AG20443 (cell line): ENCODE measurements around the gene TPSD1.
"Not testable (repeated sequence)": the region's sequence is repeated elsewhere in the genome, so short reads cannot be mapped to it uniquely, and the experiment has no call there.

ENCODE experiments used
- DNase-seq: peaks from one replicate; pipeline ENCODE4 v3.0.0; 2012; ENCODE audit warnings: low spot score, mixed read lengths

TPSD1 gene

DNA sequence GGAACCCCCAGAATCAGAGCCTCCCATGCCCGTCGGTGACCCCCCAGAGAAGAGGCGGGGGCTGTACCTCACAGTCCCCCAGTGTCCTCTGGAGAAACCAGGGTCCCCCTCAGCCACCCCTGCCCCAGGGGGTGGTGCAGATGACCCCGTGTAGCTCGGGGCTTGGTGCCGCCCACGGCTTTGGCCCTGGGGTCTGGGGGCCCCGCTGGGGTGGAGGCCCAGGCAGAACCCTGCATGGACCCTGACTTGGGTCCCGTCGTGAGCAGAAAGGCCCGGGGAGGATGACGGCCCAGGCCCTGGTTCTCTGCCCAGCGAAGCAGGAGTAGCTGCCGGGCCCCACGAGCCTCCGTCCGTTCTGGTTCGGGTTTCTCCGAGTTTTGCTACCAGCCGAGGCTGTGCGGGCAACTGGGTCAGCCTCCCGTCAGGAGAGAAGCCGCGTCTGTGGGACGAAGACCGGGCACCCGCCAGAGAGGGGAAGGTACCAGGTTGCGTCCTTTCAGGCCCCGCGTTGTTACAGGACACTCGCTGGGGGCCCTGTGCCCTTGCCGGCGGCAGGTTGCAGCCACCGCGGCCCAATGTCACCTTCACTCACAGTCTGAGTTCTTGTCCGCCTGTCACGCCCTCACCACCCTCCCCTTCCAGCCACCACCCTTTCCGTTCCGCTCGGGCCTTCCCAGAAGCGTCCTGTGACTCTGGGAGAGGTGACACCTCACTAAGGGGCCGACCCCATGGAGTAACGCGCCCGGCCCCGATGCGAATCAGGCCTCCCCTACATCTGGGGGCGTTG lies 34.8 kb upstream of the TPSD1 start:
- DNase-seq: no peak

DNA sequence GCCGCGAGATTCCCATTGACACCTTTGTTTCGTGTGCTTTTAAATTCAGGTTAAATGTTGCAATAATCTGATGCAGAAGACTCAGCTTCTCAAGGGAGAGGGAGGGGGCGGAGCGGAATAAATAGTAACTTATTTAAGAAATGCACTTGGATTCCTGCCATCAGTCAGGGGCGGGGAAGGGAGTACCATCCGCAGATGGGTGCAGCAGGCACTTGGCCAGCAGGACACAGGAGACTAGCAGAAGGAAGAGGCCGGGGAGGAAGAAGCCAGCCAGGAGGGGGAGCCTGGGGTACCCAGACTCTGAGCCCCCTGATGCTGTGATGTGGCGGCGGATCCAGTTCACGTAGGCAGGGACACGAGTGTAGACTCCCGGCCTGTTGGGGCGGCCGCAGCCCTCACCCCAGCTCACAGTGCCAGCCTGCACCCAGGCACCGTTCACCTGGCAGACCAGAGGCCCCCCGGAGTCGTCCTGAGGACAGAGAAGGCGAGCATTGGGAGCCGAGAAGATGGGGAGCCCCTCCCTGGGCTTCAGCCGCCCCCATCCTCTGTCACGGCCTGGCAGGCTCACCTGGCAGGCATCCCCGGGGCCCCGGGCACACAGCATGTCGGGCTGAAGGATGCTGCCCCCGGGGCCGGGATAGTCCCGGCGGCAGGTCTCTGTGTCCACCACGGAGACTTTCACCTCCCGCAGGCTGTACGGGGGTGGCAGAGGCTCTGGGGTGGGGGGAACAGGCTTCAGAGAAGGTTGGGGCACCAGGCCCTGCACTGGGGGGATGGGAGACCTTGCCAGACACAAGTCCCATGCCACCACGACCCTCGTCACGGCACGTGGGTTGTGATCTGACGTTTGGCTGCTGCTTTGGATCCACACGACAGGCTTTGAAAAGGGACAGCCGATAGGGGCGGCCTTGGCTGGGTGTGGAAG lies 34.0 kb upstream of the TPSD1 start:
- DNase-seq: no peak

DNA sequence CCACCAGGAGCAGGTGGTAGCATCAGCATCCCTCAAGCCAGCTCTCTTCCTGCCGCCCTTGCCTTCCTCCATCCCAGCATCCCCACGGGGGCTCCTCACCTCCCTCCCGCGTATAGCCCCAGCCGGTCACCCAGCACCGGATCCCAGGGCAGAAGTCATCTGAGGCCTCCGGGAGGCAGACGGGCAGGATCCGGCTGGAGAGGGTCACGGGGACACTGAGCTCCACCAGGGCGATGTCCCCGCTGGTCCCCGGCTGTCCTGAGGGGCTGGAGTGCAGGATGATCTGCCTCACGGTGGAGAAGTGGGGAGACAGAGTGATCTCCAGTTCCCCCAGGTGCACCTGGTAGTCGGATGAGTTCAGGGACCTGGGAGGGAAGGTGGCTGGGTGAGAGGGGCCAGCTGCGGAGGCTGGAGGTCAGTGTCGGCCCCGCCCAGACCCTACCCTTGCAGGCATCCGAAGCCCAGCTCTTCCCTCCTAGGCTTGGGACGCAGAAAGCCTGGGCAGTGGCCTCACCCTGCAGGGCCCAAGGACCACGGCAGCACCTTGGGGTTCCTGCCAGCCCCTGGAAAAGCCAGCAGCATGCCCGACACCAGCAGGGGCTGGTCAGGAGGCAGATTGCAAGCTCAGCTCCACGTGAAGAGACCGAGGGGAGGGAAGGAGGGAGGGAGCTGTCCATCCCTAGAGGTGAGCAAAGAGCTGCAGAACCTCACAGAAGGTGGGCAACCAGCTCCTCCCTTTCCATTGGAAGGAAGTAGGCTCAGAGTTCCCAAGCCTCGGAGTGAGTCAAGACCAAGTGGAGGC lies 33.1 kb upstream of the TPSD1 start:
- DNase-seq: no peak

DNA sequence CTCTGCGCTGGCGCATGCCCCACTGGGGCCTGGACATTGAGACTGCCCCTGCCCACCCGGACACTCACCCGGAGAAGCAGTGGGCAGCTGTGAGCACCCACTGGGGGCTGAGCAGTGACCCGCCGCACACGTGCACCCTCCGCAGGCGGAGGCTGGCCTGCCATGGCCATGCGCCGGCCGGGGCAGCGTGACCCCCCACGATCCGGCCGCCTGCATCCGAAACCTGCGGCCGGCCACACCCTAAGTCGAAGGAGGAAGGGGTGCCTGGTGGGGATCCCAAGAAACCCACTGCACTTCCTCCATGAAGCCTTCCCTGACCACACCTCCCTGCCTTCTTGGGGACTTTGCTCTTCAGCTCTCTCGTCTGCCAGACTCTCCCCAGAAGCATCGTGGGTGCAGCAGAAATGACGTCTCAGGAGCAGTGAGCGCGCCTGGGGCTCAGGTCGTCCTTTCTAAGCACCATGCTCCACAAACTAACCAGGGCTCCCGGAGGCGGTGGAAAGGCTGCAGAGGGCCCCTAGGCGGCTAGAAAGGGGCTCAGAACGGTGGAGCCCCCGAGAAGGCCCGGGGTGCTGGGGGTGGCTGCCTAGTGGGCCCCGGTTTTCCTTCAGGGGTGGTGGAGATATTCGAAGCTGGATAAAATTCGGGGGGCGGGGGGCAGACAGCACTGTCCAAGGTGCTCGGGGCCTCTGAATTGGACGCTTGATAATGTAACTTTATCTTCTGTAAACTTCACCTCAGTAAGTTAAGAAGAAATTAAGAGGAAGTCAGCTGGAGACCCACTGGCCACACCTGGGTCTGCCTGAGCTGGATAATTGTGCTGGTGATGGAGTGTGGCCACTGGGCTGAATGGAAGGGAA lies 32.3 kb upstream of the TPSD1 start:
- no peak for DNase-seq

DNA sequence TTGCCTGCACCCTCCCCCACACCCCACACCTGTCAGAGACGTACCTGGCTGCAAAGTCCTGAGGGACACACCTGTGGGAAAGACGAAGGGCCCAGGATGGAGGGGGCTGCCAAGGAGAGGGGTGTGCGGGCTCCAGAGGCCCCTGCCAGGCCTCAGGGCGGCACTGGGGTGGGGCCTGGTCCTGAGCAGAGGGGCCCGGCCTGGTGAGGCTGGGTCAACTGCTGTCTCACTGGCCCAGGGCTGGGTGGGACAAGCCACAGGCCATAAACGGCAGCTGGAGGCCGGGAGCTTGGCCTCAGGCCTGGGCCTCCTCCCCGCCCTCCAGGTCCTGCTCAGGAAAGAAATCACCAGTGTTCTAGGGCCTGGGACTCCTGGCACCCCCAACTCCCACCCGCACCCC lies 31.3 kb upstream of the TPSD1 start:
- DNase-seq: no peak

DNA sequence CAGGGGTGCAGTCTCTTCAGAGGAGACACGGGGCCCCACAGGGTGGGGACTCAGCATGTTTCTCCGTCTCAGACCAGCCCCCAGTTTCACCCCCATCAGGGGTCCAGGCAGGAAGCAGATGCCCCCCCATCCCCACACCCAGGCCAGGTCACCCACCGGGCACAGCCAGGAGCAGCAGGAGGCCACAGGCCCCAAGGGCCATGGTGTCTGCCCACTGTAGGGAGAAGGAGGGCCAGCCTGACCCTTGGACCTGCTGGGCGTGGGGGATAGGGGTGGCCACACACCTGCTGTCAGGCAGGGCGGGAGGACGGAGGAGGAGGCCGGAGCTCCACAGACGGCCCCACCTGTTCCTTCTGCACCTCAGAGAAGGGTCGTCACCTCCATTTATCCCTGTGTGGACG lies 30.8 kb upstream of the TPSD1 start, which contains the start of gene TPSG1:
TSS of gene TPSG1 (minus strand) at position 218 of the 401 bp plus-strand sequence. CDS start at position 202, 16 bp downstream.
- no peak for DNase-seq

DNA sequence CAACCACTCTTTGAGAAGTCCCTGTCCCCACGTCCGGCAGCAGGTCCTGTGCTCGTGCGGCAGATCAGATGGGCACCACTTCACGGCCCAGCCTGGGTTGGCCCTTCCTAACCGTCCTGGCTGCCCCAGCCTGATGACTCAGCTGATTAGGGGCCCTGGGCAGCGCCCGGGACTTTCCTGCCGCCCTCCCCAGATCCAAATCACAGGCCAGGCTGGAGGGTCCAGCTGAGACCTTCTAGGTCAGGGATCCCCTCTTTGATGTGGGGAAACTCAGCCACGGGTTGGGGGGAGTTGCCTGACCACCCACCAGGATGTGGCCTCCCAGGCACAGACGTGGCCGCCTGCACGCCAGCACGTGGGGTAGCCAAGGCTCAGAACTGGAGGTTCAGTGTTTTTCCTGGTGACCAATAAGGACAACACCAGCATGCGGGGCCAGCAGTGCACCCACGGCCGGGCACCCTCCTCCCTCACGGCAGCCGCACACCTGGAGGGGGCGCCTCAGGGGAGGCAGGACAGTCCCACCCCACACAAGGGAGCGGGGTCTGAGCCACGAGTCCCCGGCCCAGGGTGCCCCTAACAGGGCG lies 30.0 kb upstream of the TPSD1 start:
- DNase-seq: not testable (repeated sequence)

DNA sequence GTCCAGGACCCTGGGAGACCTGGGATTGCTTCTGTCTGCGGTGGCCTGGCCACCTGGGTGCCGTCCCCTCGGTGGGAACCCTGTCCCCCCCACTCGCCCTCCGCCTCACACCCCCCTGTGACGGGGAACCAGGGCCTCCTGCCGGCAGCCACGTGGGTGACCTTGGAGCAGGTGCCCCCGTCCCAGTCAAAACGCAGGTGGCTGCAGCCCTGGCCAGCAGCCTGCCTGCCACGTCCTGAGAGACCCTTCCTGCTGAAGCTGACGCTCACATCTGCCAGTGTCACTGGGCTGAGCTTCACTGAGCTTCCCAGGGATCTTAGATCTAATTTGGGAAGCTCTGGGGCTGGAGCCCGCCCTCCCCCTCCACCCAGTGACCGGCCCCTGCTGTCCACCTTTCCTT lies 29.2 kb upstream of the TPSD1 start:
- not testable (repeated sequence) for DNase-seq

DNA sequence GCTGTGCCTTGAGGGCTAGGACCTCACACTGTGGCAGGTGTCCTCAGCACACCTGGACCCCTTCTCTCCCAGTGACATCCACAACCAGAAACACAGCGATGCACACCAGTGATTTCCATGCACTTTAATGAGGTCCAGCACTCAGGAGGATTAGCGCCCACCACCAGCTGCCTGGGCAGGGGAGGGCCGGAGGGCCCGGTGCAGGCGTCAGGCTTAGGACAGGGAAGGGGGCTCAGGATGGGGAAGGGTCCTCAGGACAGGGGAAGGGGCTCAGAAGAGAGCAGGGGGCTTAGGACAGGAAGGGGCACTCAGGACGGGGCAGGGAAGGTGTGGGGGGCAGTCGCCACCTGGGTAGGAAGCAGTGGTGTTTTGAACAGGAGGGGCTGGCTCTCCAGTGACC lies 27.6 kb upstream of the TPSD1 start:
- not testable (repeated sequence) for DNase-seq

DNA sequence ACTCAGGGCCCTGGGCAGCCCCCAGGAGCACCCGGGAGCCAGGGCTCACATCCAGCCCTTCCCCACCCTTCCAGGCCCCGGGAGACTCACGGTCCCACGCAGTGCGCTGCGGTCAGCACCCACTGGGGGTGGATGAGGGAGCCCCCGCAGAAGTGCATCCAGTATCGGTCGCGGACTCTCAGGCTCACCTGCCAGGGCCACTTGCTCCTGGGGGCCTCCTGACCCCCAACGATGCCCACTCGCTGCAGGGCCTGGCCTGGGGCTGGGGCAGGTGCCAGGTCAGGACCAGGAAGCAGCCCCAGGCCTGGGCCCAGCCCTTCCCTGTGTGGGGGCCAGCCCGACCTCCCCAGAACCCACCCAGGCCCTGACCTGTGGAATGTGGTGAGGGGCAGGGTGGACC lies 26.4 kb upstream of the TPSD1 start:
- not testable (repeated sequence) for DNase-seq

DNA sequence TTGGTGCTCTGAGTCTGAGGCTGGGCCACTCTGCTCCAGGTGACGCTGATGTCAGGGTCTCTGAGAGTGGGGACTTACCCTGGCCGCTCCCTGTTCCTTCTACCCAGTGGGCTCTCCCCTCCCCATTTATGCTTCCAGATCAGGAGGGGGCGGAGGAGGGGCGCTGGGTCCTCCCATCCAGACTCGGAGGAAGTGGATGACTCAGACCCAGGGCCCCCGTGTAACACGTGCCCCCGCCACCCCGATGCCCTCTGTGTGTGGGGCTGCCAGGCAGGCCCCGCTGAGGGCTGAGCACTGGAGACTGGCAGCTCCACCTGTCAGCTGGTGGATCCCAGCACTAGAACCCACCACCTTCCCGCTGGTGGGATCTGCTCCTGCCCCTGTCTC lies 25.8 kb upstream of the TPSD1 start, which contains the start of gene TPSB2:
TSS of gene TPSB2 (minus strand) at position 101 of the 387 bp plus-strand sequence. CDS start 233 bp downstream, outside the sequence.
- DNase-seq: not testable (repeated sequence)

DNA sequence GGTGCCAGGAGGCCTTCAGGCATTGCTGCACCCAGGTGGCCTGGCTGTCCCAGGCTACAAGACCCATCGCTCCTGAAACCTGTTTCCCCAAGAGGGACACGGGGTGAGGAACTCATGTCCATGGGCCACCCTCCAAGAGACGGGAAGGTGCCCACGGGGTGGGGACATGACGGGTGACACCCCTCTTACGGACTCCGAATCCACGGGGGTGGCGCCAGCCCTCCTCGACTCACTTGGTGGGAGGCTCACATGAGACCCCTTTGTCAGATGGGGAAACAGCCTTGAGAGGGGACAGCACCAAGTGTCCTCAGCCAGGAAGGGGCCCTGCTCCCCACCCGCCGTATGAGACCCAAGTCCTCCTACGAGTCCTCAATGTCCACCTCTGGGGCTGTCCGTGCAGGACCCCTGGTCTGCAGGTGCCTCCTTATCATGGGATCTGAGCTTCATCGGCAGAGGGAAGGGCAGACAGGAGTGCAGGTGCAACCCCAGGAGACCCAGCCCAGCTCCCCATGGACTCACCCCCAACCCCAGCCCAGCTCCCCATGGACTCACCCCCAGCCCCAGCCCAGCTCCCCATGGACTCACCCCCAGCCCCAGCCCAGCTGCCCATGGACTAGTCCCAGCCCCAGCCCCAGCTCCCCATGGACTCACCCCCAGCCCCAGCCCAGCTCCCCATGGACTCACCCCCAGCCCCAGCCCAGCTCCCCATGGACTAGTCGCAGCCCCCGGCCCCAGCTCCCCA lies 25.2 kb upstream of the TPSD1 start:
- not testable (repeated sequence) for DNase-seq

DNA sequence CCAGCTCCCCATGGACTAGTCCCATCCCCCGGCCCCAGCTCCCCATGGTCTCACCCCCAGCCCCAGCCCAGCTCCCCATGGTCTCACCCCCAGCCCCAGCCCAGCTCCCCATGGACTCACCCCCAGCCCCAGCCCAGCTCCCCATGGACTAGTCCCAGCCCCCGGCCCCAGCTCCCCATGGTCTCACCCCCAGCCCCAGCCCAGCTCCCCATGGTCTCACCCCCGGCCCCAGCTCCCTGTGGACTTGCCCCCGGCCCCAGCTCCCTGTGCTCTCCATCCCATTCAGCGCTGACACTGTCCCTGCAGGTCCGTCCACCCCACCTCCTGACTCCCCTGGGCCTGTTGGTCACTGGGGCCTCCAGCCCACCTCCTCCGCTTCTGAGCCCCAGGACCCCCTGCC lies 24.6 kb upstream of the TPSD1 start:
- DNase-seq: not testable (repeated sequence)

DNA sequence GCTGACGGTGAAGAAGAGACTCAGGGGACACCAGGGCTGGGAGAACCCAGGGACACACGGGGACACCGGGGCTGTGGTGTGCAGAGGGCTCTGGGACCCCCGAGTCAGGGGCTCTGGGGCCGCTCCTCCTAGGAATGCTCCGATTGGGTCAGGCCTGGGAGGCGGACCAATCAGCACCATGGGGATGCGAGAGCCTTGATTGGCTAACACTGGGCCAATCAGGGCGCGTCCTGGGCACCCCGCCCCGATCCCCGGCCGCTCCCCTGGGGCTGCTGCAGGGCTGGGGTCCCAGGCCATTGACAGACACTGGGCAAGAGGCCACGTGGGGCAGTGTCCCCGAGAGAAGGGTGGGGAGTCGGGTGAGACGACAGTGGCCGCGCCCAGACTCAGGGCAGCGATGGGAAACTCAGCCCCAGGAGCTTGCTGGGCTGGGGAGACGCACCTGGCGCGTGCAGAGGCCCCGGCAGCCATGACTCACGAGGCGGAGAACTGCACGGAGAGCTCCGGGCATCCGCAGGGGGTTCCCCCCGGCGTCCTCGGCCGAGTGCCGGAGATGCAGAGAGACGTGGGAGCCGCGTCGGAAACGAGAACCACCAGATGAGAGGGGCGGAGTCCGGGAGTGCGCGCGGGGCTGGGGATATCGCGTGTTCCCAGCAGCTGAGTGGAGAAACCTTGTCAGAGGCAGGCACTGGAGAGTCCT lies 23.7 kb upstream of the TPSD1 start:
- DNase-seq: not testable (repeated sequence)

DNA sequence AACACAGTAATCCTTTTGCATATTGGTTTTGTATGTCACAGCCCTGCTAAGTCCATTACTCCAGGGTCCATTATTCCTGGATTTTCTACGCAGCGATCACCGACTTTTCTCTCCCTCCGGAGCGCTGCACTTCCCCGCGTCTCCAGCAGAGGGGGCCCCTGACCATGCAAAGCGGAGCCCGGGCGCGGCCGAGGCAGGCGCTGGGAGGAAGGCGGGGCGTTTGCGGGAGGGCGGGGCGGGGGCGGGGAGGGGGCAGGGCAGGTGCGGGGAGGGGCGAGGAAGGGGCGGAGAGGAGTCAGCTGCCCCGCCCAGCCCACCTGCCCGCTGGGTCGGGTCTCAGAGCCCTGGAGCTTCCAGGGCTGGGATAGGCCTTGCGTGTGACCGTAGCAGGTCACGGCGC lies 19.2 kb upstream of the TPSD1 start:
- DNase-seq: not testable (repeated sequence)

DNA sequence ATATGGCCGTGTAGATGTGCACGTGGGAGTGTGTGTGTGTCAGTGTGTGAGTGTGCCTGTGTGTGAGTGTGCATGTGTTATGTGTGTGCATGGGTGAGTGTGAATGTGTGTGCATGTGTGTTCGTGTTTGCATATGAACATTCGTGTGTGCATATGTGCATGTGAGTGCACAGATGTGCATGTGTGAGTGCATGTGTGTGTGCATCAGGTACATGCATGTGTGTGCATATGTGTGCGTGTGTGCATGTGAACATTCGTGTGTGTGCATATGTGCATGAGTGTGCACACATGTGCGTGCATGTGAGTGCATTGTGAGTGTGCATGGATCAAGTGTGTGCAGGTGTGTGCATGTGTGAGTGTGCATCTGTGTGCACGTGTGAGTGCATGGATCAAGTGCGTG lies 17.9 kb upstream of the TPSD1 start:
- DNase-seq: no peak

DNA sequence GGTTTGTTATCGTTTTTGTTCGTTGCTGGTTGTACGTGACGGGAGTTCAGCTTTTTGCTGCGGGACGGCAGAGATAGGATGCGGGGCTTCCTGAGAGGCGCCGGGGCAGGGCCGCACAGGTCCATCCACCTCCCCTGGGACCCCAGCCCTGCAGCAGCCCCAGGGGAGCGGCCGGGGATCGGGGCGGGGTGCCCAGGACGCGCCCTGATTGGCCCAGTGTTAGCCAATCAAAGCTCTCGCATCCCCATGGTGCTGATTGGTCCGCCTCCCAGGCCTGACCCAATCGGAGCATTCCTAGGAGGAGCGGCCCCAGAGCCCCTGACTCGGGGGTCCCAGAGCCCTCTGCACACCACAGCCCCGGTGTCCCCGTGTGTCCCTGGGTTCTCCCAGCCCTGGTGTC lies 17.0 kb upstream of the TPSD1 start:
- DNase-seq: not testable (repeated sequence)

DNA sequence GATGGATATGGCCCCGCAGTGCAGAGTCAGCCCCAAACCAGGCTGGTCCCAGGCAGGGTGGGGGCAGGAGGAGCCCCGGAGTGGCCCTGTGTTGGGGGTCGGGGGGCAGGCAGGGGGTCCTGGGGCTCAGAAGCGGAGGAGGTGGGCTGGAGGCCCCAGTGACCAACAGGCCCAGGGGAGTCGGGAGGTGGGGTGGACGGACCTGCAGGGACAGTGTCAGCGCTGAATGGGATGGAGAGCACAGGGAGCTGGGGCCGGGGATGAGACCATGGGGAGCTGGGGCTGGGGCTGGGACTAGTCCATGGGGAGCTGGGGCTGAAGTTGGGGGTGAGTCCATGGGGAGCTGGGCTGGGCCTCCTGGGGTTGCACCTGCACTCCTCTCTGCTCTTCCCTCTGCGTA lies 16.3 kb upstream of the TPSD1 start:
- not testable (repeated sequence) for DNase-seq

DNA sequence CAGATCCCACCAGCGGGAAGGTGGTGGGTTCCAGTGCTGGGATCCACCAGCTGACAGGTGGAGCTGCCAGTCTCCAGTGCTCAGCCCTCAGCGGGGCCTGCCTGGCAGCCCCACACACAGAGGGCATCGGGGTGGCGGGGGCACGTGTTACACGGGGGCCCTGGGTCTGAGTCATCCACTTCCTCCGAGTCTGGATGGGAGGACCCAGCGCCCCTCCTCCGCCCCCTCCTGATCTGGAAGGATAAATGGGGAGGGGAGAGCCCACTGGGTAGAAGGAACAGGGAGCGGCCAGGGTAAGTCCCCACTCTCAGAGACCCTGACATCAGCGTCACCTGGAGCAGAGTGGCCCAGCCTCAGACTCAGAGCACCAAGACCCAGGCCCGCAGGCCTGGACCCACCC lies 15.4 kb upstream of the TPSD1 start, which contains the start of gene TPSAB1:
TSS of gene TPSAB1 (plus strand) at position 270 of the 400 bp plus-strand sequence. CDS start 234 bp downstream, outside the sequence.
- not testable (repeated sequence) for DNase-seq
